ENCODE measurements around the gene CACHD1. TPM values are rescaled to one million over a fixed set of nuclear protein-coding genes. Genes with fewer than 3 reads are reported as not detected.
"Not testable (repeated sequence)": the region's sequence is repeated elsewhere in the genome, so short reads cannot be mapped to it uniquely, and the experiment has no call there.

CACHD1 gene
- total RNA-seq, 3 donors from 2014 or later (not counting 1 experiment from before 2014, with no cell fraction given), result not detected

- intact Hi-C loops (cut with micrococcal nuclease), result no loop called here
- no peaks in the 10 kb centered on the region for H3K9me3 Mint-ChIP-seq
- H3K9me3 ChIP-seq (ENCODE audit: control insufficient read depth, insufficient read depth, low read length), result no peaks in the 10 kb centered on the region
- no peak overlapping the region for H3K27ac Mint-ChIP-seq
- WGBS (ENCODE audit: insufficient coverage), result 97% methylated on average over 3 of the region's 3 CpGs
- ATAC-seq (no peak), DNase-seq (no peak)
- H3K4me1 ChIP-seq (ENCODE audit: control insufficient read depth, insufficient read depth, low read length), result no peaks in the 10 kb centered on the region
- H3K27me3 Mint-ChIP-seq (ENCODE audit: low read depth in 2 of 2), result peaks cover 0 to 2% of the 10 kb centered on the region in 2 donors
- no peaks in the 10 kb centered on the region for H3K36me3 Mint-ChIP-seq
- no peaks in the 10 kb centered on the region for H3K27me3 ChIP-seq (ENCODE audit: control insufficient read depth, insufficient read depth, low read length)
- no peaks in the 10 kb centered on the region for H3K36me3 ChIP-seq (ENCODE audit: control insufficient read depth, insufficient read depth, low read length)
- no peaks in the 10 kb centered on the region for H3K4me1 Mint-ChIP-seq
- no peak overlapping the region for H3K27ac ChIP-seq (ENCODE audit: low read length)
- H3K4me3 Mint-ChIP-seq, result no peak overlapping the region
- no peak for TF ChIP-seq CTCF (IDR thresholded peaks at IDR 0.05)
- no peak overlapping the region for H3K4me3 ChIP-seq (ENCODE audit: low read length)
Observed at GRCh38 chr1:64733581-64734286, 263.8 kb downstream of the CACHD1 start.

GRCh38 chr1:64734287-64734652 lies 264.3 kb downstream of the CACHD1 start:
- Histone ChIP-seq H3K36me3 (ENCODE audit: control insufficient read depth, insufficient read depth, low read length) (no peaks in the 10 kb centered on the region), H3K27me3 (ENCODE audit: control insufficient read depth, insufficient read depth, low read length) (peaks cover under 1% of the 10 kb centered on the region), H3K27ac (ENCODE audit: low read length) (no peak overlapping the region), H3K9me3 (ENCODE audit: control insufficient read depth, insufficient read depth, low read length) (no peaks in the 10 kb centered on the region), H3K4me3 (ENCODE audit: low read length) (no peak overlapping the region), H3K4me1 (ENCODE audit: control insufficient read depth, insufficient read depth, low read length) (no peaks in the 10 kb centered on the region)
- intact Hi-C loops (cut with micrococcal nuclease), result no loop called here
- TF ChIP-seq CTCF (IDR thresholded peaks at IDR 0.05), result no peak
- H3K4me1 Mint-ChIP-seq, result no peaks in the 10 kb centered on the region
- no peak overlapping the region for H3K27ac Mint-ChIP-seq
- no peaks in the 10 kb centered on the region for H3K36me3 Mint-ChIP-seq
- H3K9me3 Mint-ChIP-seq, result no peaks in the 10 kb centered on the region
- H3K27me3 Mint-ChIP-seq (ENCODE audit: low read depth in 2 of 2), result peaks cover 2 to 3% of the 10 kb centered on the region in 2 donors
- WGBS (ENCODE audit: insufficient coverage), result 80% methylated on average over 3 of the region's 3 CpGs
- DNase-seq (no peak), ATAC-seq (no peak)
- no peak overlapping the region for H3K4me3 Mint-ChIP-seq

- intact Hi-C loops (cut with micrococcal nuclease), result loop anchor here (10.0 kb wide), 1 partner anchor 84 kb away; no protein-coding TSS in a partner anchor
- not testable (repeated sequence) for H3K36me3 ChIP-seq (ENCODE audit: control insufficient read depth, insufficient read depth, low read length); H3K4me3 ChIP-seq (ENCODE audit: low read length); ATAC-seq; DNase-seq; H3K27ac ChIP-seq (ENCODE audit: low read length); H3K4me3 Mint-ChIP-seq; H3K36me3 Mint-ChIP-seq; H3K9me3 Mint-ChIP-seq; H3K27ac Mint-ChIP-seq; H3K27me3 ChIP-seq (ENCODE audit: control insufficient read depth, insufficient read depth, low read length); H3K9me3 ChIP-seq (ENCODE audit: control insufficient read depth, insufficient read depth, low read length)
- no CpG with 5 or more reads among the region's 1 CpG for WGBS (ENCODE audit: insufficient coverage)
- H3K4me1 ChIP-seq (ENCODE audit: control insufficient read depth, insufficient read depth, low read length), result peaks cover 12% of the 10 kb centered on the region
- H3K27me3 Mint-ChIP-seq (ENCODE audit: low read depth in 2 of 2), result peaks cover 3 to 14% of the 10 kb centered on the region in 2 donors
- H3K4me1 Mint-ChIP-seq, result peaks cover 10 to 13% of the 10 kb centered on the region in 2 donors
Observed at GRCh38 chr1:64740687-64741086, 270.8 kb downstream of the CACHD1 start.

Measured in natural killer cell (primary cell).